GM12801 (cell line): ENCODE data around the gene DTX1.

Experiments used
- TF ChIP-seq, protein P1 (sequence below): IDR thresholded peaks from one replicate; pipeline ENCODE4 v1.5.1; 2011; ENCODE audit warnings: control low read depth; ENCODE audit not compliant: insufficient read length; ENCODE audit errors: extremely low read depth

The DTX1 gene

DNA sequence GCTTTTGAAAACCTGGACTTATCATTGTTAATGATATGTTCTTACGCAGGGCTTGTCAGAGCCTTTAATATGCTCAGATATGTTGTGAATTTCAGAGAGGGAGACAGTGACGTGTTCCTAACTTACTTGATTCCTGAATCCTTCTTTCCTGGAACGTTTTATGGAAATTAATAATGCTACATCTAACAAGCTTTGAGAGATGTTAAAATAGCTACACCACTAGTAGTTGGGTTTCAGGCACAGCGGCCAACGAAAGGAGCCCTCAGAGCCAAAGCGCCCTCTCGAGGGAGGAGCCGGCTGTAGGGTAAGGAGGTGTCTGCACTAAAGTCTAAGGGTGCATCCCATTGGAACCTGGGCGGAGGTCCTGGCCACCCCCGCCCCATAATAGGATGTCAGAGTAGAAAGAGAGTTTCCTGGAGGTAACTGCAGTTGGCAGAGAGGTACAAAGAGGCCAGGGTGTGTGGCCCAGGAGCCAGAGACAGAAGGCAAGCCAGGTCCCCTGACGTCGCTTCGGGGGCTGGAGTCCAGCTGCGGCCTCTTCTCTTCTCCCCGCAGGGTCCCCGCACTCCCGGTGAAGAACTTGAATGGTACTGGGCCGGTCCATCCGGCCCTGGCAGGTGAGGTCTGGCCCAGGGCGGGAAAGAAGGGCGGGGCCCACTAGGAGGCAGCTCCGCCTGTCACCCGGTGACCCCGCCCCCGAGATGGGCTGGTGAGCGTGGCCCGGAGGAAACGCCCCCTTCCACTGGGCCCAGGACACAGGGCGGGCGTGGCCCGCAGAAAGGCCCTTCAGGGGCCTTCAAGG is 36.3 kb downstream of the DTX1 start:
- TF ChIP-seq, protein P1, sequence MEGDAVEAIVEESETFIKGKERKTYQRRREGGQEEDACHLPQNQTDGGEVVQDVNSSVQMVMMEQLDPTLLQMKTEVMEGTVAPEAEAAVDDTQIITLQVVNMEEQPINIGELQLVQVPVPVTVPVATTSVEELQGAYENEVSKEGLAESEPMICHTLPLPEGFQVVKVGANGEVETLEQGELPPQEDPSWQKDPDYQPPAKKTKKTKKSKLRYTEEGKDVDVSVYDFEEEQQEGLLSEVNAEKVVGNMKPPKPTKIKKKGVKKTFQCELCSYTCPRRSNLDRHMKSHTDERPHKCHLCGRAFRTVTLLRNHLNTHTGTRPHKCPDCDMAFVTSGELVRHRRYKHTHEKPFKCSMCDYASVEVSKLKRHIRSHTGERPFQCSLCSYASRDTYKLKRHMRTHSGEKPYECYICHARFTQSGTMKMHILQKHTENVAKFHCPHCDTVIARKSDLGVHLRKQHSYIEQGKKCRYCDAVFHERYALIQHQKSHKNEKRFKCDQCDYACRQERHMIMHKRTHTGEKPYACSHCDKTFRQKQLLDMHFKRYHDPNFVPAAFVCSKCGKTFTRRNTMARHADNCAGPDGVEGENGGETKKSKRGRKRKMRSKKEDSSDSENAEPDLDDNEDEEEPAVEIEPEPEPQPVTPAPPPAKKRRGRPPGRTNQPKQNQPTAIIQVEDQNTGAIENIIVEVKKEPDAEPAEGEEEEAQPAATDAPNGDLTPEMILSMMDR: no peak

DNA sequence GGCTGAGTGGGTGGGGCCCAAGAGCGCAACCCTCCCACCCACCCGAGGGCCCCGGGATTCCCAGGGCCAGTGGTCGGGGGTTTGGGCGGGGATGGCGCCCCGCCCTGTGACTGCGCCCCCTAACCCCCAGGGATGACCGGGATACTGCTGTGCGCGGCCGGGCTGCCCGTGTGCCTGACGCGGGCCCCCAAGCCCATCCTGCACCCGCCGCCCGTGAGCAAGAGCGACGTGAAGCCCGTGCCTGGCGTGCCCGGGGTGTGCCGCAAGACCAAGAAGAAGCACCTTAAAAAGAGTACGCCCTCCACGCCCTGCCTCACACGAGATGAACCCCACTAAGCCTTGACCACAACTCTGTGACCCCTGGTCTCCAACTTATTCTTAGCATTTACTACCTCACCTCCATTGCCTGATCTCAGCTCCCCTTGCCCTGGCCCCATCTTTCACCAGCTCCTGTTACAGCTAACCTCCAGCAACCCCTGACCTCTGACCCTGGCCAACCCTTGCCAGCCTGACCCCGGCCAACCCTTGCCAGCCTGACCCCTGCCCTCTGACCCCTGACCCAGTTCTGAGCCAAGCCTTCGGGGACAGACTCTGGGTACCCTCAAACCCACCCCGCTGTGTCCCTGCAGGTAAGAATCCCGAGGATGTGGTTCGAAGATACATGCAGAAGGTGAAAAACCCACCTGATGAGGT is 37.0 kb downstream of the DTX1 start:
- TF ChIP-seq, protein P1: no peak

DNA sequence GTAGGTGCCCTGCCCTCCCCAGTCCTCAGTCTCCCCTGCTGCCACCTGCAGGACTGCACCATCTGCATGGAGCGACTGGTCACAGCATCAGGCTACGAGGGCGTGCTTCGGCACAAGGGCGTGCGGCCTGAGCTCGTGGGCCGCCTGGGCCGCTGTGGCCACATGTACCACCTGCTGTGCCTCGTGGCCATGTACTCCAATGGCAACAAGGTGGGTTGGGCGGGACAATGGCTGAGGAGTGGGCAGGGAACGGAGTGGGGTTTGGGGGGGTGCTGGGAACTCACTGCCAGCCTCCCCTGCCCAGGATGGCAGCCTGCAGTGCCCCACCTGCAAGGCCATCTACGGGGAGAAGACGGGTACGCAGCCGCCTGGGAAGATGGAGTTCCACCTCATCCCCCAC is 38.2 kb downstream of the DTX1 start:
- TF ChIP-seq, protein P1: no peak

DNA sequence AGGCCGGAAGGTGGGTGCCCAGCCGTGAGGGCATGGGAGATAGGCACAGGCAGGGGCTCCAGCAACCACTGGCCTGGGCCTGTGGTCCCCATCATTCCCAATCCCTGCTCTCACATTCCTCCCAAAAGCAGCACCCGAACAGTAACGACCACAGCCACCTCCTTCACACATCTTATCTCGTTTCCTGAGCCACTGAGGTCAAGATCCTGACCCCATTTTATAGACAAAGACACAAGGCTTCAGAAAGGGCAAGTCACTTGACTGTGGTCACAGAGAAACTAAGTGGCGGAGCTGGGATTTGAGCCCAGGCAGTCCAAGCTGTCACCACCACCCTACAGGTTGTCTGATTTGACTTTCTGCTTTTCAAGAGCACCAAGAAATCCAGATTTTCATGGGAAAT is 38.9 kb downstream of the DTX1 start:
- TF ChIP-seq, protein P1: no peak

DNA sequence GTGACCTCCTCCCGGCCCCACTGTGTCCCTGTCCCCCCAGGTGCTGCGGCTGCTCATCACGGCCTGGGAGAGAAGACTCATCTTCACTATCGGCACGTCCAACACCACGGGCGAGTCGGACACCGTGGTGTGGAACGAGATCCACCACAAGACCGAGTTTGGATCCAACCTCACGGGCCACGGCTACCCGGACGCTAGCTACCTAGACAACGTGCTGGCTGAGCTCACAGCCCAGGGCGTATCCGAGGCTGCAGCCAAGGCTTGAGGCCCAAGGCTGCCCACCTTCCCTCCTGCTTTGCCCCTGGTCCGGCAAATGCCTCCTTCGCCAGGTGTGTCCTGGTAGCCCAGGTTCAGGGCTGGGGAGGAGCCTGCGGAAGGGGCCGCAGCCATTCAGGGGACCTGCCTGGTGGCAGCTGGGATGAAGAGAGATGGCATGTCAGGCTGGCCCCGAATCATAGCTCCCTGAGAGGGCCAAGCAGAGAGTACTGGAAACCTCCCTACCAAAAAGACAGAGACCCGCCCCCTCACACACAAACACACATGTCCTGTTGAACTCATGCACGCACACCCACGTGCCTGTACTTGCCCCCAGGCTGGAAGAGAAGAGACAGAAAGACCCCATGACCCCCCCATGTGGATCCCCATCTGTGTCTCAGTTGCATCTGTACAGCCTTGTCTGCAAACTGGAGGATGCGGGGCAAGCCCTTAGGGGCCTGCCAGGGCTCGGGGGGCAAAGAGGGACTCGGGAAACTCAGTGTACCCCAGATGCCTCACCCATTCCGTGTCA is 40.3 kb downstream of the DTX1 start:
- TF ChIP-seq, protein P1: no peak

DNA sequence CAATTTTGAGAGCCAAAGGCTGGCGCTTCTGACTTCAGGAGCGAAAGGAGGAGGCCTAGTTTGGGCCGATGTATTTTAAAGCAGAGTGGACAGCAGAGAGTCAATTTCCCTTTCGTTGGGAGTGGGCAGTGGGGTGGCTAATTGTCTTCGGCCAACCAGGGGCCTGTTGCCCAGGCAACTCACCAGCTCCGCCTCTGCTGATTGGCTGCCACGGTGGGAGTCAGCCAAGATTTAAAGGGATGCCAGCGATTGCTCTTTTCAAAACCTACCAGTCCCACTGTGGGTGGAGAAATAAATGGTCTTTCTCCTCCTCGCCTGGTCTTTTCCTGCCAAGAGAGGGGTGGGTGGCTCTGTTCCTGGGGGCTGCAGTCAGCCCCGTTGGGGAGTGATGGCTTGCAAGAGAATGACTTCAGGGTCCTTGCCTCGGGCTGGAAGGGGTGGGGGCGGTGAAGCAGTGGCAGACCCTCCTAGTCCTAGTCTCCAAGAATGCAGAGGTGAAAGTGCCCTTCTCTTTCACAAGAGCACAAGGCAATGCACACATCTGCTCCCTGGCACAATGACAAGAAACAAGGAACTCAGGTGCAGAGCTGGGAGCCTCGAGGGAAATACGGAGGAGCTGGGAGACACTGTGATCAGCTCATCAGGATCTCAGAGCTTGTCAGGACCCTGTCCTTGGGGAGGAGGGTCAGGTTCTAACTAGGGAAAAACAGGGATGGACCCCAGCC is 41.3 kb downstream of the DTX1 start:
- TF ChIP-seq, protein P1: no peak
